ENCODE data around the gene FAM72C. TPM values are rescaled to one million over a fixed set of nuclear protein-coding genes. Genes with fewer than 3 reads are reported as not detected.
"Not testable (repeated sequence)": the region's sequence is repeated elsewhere in the genome, so short reads cannot be mapped to it uniquely, and the experiment has no call there.

The FAM72C gene
- total RNA-seq, 1 experiment from 2014 or later = 1.2 TPM

GRCh38 chr1:143974416-143974815 lies 2.6 kb upstream of the FAM72C start:
- H3K27me3 ChIP-seq (ENCODE audit: control insufficient read depth, insufficient read depth, low read length); H3K27ac ChIP-seq (ENCODE audit: low read length); DNase-seq (ENCODE audit: low read depth, low spot score); H3K36me3 ChIP-seq (ENCODE audit: control insufficient read depth, insufficient read depth, low read length); H3K9me3 ChIP-seq (ENCODE audit: control insufficient read depth, insufficient read depth, low read depth, low read length); in situ Hi-C loops (cut with HindIII; ENCODE audit: low pct_unique_long_range_greater_than_20kb, low sequenced_read_pairs); CTCF ChIA-PET; ATAC-seq; intact Hi-C loops (cut with micrococcal nuclease; ENCODE audit: unreplicated experiment); H3K4me1 ChIP-seq (ENCODE audit: control insufficient read depth, insufficient read depth, low read length); H3K4me3 ChIP-seq (ENCODE audit: low read depth in 2 of 2, low read length in 2 of 2); POLR2A ChIA-PET; BruUV-seq (replicated peaks): not testable (repeated sequence)

- H3K9me3 ChIP-seq (ENCODE audit: control insufficient read depth, insufficient read depth, low read depth, low read length); H3K27ac ChIP-seq (ENCODE audit: low read length); POLR2A ChIA-PET; H3K36me3 ChIP-seq (ENCODE audit: control insufficient read depth, insufficient read depth, low read length); in situ Hi-C loops (cut with HindIII; ENCODE audit: low pct_unique_long_range_greater_than_20kb, low sequenced_read_pairs); H3K27me3 ChIP-seq (ENCODE audit: control insufficient read depth, insufficient read depth, low read length); CTCF ChIA-PET; intact Hi-C loops (cut with micrococcal nuclease; ENCODE audit: unreplicated experiment); BruUV-seq (replicated peaks); ATAC-seq; DNase-seq (ENCODE audit: low read depth, low spot score); H3K4me1 ChIP-seq (ENCODE audit: control insufficient read depth, insufficient read depth, low read length); H3K4me3 ChIP-seq (ENCODE audit: low read depth in 2 of 2, low read length in 2 of 2): not testable (repeated sequence)
Measured at GRCh38 chr1:143973876-143974414, 2.2 kb upstream of the FAM72C start.

GRCh38 chr1:143972753-143973326 lies 1.1 kb upstream of the FAM72C start:
- POLR2A ChIA-PET; H3K27ac ChIP-seq (ENCODE audit: low read length); H3K4me3 ChIP-seq (ENCODE audit: low read depth in 2 of 2, low read length in 2 of 2); in situ Hi-C loops (cut with HindIII; ENCODE audit: low pct_unique_long_range_greater_than_20kb, low sequenced_read_pairs); DNase-seq (ENCODE audit: low read depth, low spot score); H3K4me1 ChIP-seq (ENCODE audit: control insufficient read depth, insufficient read depth, low read length); H3K27me3 ChIP-seq (ENCODE audit: control insufficient read depth, insufficient read depth, low read length); H3K9me3 ChIP-seq (ENCODE audit: control insufficient read depth, insufficient read depth, low read depth, low read length); intact Hi-C loops (cut with micrococcal nuclease; ENCODE audit: unreplicated experiment); CTCF ChIA-PET; H3K36me3 ChIP-seq (ENCODE audit: control insufficient read depth, insufficient read depth, low read length): not testable (repeated sequence)
- TSS peak; percentile 95 for BruUV-seq (replicated peaks)
- ATAC-seq = peak; percentile 77

GRCh38 chr1:143965860-143966259 lies 5.9 kb downstream of the FAM72C start:
- ATAC-seq; H3K4me3 ChIP-seq (ENCODE audit: low read depth in 2 of 2, low read length in 2 of 2); intact Hi-C loops (cut with micrococcal nuclease; ENCODE audit: unreplicated experiment); H3K36me3 ChIP-seq (ENCODE audit: control insufficient read depth, insufficient read depth, low read length); H3K27me3 ChIP-seq (ENCODE audit: control insufficient read depth, insufficient read depth, low read length); DNase-seq (ENCODE audit: low read depth, low spot score); BruUV-seq (replicated peaks); H3K9me3 ChIP-seq (ENCODE audit: control insufficient read depth, insufficient read depth, low read depth, low read length); in situ Hi-C loops (cut with HindIII; ENCODE audit: low pct_unique_long_range_greater_than_20kb, low sequenced_read_pairs); CTCF ChIA-PET; POLR2A ChIA-PET; H3K27ac ChIP-seq (ENCODE audit: low read length); H3K4me1 ChIP-seq (ENCODE audit: control insufficient read depth, insufficient read depth, low read length): not testable (repeated sequence)

- DNase-seq (ENCODE audit: low read depth, low spot score); H3K27me3 ChIP-seq (ENCODE audit: control insufficient read depth, insufficient read depth, low read length); CTCF ChIA-PET; H3K4me1 ChIP-seq (ENCODE audit: control insufficient read depth, insufficient read depth, low read length); BruUV-seq (replicated peaks); H3K9me3 ChIP-seq (ENCODE audit: control insufficient read depth, insufficient read depth, low read depth, low read length); POLR2A ChIA-PET; H3K4me3 ChIP-seq (ENCODE audit: low read depth in 2 of 2, low read length in 2 of 2); H3K27ac ChIP-seq (ENCODE audit: low read length); H3K36me3 ChIP-seq (ENCODE audit: control insufficient read depth, insufficient read depth, low read length); ATAC-seq; intact Hi-C loops (cut with micrococcal nuclease; ENCODE audit: unreplicated experiment); in situ Hi-C loops (cut with HindIII; ENCODE audit: low pct_unique_long_range_greater_than_20kb, low sequenced_read_pairs): not testable (repeated sequence)
Measured at GRCh38 chr1:143964294-143964693, 7.5 kb downstream of the FAM72C start.

DNA sequence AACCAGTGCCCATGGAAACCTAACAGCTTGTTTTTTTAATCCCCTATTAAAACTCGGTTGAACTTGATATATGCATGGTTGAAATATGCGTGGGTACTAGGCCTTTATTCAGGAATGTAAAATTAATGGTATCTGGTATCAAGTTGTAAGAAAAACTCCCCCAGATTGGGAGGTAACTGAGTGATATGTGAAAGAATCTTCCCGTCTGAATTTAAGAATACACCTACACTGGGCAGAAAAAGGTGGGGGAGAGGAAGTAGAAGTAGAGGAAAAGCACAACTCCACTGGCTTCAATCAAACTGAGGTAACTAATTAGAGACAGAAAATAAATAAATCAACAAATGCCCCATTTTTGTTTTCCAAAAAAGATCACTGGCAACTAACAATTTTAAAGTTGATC lies 15.9 kb downstream of the FAM72C start:
- H3K9me3 ChIP-seq (ENCODE audit: control insufficient read depth, insufficient read depth, low read depth, low read length); H3K4me3 ChIP-seq (ENCODE audit: low read depth in 2 of 2, low read length in 2 of 2); H3K27me3 ChIP-seq (ENCODE audit: control insufficient read depth, insufficient read depth, low read length); intact Hi-C loops (cut with micrococcal nuclease; ENCODE audit: unreplicated experiment); H3K27ac ChIP-seq (ENCODE audit: low read length); H3K36me3 ChIP-seq (ENCODE audit: control insufficient read depth, insufficient read depth, low read length); H3K4me1 ChIP-seq (ENCODE audit: control insufficient read depth, insufficient read depth, low read length); POLR2A ChIA-PET; DNase-seq (ENCODE audit: low read depth, low spot score); in situ Hi-C loops (cut with HindIII; ENCODE audit: low pct_unique_long_range_greater_than_20kb, low sequenced_read_pairs); CTCF ChIA-PET; ATAC-seq; BruUV-seq (replicated peaks): not testable (repeated sequence)

GRCh38 chr1:143952913-143953312 lies 18.9 kb downstream of the FAM72C start:
- H3K36me3 ChIP-seq (ENCODE audit: control insufficient read depth, insufficient read depth, low read length); H3K4me3 ChIP-seq (ENCODE audit: low read depth in 2 of 2, low read length in 2 of 2); POLR2A ChIA-PET; H3K27me3 ChIP-seq (ENCODE audit: control insufficient read depth, insufficient read depth, low read length); BruUV-seq (replicated peaks); H3K9me3 ChIP-seq (ENCODE audit: control insufficient read depth, insufficient read depth, low read depth, low read length); DNase-seq (ENCODE audit: low read depth, low spot score); in situ Hi-C loops (cut with HindIII; ENCODE audit: low pct_unique_long_range_greater_than_20kb, low sequenced_read_pairs); intact Hi-C loops (cut with micrococcal nuclease; ENCODE audit: unreplicated experiment); CTCF ChIA-PET; H3K27ac ChIP-seq (ENCODE audit: low read length); ATAC-seq; H3K4me1 ChIP-seq (ENCODE audit: control insufficient read depth, insufficient read depth, low read length): not testable (repeated sequence)

Measured in Panc1 (cell line).